Naive thymus-derived CD4-positive, alpha-beta T cell (primary cell): ENCODE results near the gene DIS3L2. TPM values are rescaled to one million over a fixed set of nuclear protein-coding genes. Genes with fewer than 3 reads are reported as not detected.

Source experiments
- microRNA-seq: library from miRNA; unstranded; fragments of <30 nt; microRNA quantifications from one replicate; pipeline ENCODE4 v1.2.0, GENCODE V29; 2022; ENCODE audit warnings: borderline microRNAs expressed
- polyA plus RNA-seq, 2 donors: library from polyadenylated mRNA; unstranded; fragments of 300-500 nt; fragmentation: Illumina TruSeq; gene quantifications; one replicate each; pipeline ENCODE4 v1.2.3, GENCODE V29; 2021
- total RNA-seq, 6 experiments: library from RNA in 5 of 6; stranded (reverse) in 5 of 6; gene quantifications; 1 replicate in 5 of 6; 2 replicates in 1 of 6; pipeline ENCODE4 v1.2.3 and lab custom pipeline; 2021 to 2026

The DIS3L2 gene
- total and polyA plus RNA-seq, 7 experiments from 2014 or later: 17.9 to 78.4 (median 59.7) TPM

Small RNA genes lying within 50 kb of the gene (microRNA-seq; reads per million reads assigned to microRNA genes)
- gene MIR562: not detected

Other genes starting within 250 kb of the DIS3L2 start
- 10 to 100 TPM; 14.3 to 35.7 (median 25.2) TPM for gene PDE6D, start 180.4 kb upstream of the DIS3L2 start, total RNA-seq
- 10 to 100 TPM; 52.1 to 55.3 TPM for gene PDE6D, start 180.4 kb upstream of the DIS3L2 start, polyA plus RNA-seq
- 10 to 100 TPM; 33.4 to 60.6 (median 50.6) TPM for gene COPS7B, start 175.3 kb upstream of the DIS3L2 start, total RNA-seq
- 10 to 100 TPM; 38.8 to 42.9 TPM for gene COPS7B, start 175.3 kb upstream of the DIS3L2 start, polyA plus RNA-seq
- under 1 TPM in 1 of 5 experiments, not detected in 4; 0.58 TPM for gene NPPC, start 35.3 kb upstream of the DIS3L2 start, total RNA-seq
- gene NPPC, start 35.3 kb upstream of the DIS3L2 start, polyA plus RNA-seq: not detected